Renal pelvis (tissue), 12 donors: Measurements from ENCODE around the gene NEUROG1. TPM values are rescaled to one million over a fixed set of nuclear protein-coding genes. Genes with fewer than 3 reads are reported as not detected.

Experiments used
- DNase-seq: peaks from one replicate; pipeline ENCODE4 v3.0.0-alpha.2; 2013
- long read RNA-seq, 16 experiments: transcript quantifications; one replicate each; lab custom pipeline, GENCODE V29; 2026
- polyA plus RNA-seq, 3 donors: library from polyadenylated mRNA; unstranded; fragments of 120-200 nt; gene quantifications; one replicate each; pipeline ENCODE4 v1.2.1, GENCODE V29; 2013; ENCODE audit not compliant: insufficient read length in 3 of 3

Gene NEUROG1
- polyA plus RNA-seq: not detected
- long read RNA-seq, donor 1: 0 reads
- long read RNA-seq, donor 2: 0 reads
- long read RNA-seq, donor 3: 0 reads
- long read RNA-seq, donor 4: 0 reads
- long read RNA-seq, donor 5: 0 reads
- long read RNA-seq, donor 6: 0 reads
- long read RNA-seq, donor 7: 0 reads
- long read RNA-seq, donor 8: 0 reads
- long read RNA-seq, donor 9: 0 reads
- long read RNA-seq, donor 10: 0 reads
- long read RNA-seq, donor 11: 0 reads
- long read RNA-seq, donor 12: 0 reads
- long read RNA-seq, donor 13: 0 reads
- long read RNA-seq, donor 14: 0 reads
- long read RNA-seq, donor 15: 0 reads
- long read RNA-seq, donor 16: 0 reads

DNA sequence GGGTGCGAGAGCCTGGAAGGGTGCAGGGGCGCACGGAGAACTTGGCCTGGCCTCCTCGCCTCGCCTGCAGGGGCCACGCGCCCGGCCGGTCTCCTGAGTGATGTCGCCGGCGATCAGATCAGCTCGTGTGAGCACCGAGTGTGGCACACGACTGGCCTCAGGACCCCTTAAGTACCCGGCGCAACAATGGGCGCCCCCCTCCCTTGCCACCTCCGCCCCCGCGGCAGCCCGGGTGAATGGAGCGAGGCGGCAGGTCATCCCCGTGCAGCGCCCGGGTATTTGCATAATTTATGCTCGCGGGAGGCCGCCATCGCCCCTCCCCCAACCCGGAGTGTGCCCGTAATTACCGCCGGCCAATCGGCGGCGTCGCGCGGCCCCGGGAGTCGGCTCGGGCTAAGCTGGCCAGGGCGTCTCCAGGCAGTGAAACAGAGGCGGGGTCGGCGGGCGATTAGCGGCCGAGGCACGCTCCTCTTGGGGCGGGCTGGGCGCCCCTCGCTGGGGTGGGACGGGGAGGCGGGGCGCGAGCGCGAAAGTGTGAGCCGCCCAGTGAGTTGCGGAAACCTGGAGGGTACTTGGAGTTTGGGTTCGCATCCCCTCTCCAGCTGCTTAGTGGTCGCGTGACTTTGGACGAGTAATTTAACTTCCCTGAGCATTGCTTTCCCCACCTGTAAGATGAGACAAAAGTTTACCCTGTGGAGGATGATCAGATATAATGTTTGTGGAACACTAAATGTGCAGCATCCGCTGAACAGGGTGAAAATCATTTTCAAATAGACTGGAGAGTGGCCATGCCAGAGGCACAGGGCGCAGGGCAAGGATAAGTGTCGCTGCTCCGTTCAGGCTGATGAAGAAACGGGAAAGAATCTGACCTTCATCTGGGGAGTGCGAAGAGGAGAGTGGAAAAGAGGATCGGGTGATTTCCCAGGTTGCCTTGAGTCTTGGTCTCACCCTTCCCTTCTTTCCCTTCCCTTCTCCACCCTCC lies at the start of gene NEUROG1:
TSS of gene NEUROG1 (minus strand) at position 145 of the 982 bp plus-strand sequence. CDS start 274 bp downstream, outside the sequence.
- DNase-seq: no peak

DNA sequence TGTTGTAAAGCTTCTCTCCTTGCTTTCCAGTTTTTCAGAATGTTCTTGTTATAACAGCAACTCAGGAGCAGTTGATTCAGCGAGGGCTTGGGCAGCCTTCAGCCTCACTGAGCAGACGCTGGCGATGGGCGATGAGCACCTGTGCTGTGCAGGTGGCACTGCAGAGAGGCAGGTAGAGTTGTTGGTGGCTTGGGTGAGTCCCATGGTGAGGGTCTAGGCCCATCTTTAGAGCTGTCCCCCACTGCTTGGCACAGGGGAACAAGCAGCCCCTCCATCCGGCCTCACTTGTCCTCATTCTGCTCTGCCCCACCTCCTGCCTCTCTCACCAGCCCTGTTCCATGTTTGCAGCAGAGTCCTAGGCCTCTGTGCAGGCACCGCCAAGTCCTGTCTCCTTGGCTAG lies 49.2 kb upstream of the NEUROG1 start:
- no peak for DNase-seq

- DNase-seq: no peak
Measured at GRCh38 chr5:135584276-135584675, 48.5 kb upstream of the NEUROG1 start.

DNA sequence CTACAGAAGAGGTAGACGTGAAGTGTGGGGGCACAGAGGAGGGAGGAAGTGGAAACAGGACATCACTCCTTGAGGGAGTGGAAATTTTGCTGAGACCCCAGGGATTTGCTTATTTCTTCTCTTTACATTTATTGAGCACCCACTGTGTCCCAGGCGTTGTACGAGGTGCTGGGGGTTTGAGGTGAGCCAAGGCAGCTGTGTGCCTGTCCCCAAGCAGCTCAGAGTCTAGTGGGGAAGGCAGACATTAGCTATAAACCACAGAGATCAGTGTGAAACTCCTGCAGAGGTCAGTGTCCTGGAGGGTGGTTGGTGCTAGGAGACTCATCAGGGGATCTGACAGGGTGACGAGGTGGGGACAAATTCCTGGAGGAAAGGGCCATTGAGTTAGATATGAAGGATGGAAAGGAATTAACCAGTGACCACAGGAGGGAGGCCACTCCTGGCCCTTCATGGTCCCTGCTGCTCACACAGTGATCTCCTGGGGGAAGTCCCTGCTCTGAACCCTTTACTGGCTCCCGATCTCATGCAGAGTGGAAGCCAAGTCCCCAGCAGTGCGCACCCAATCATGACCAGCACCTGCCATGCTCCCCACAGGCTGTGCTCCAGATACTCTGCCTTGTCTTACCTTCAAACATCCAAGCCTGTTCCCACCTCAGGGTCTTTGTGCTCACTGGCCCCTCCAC lies 46.5 kb upstream of the NEUROG1 start:
- no peak for DNase-seq

- peak; percentile 38 for DNase-seq
Measured at GRCh38 chr5:135578685-135579341, 43.0 kb upstream of the NEUROG1 start, which contains the start of gene CXCL14. Gene CXCL14, minus strand, starts transcription at chr5:135578991. Its CDS starts 213 bp downstream, at chr5:135578778.

- no peak for DNase-seq
Measured at GRCh38 chr5:135578305-135578684, 42.5 kb upstream of the NEUROG1 start.

DNA sequence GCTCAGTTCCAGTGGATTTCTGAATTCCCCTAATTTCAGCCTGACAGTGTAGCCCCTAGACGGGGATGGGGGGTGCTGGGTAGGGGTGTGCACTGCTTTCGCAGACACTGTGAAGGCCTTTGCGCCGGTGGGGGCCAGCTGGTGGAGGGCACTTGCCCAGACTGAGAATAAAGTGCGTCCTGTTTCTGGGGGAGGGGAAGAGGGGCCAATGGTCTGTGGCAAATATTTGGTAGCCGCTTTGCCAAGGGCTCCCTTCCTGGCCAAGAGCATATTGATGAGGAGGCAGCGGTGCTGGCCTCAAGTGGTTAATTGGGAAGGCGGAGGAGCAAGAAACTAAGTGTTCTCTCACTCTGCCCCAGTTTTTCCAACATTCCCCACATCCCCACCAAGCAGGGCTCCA lies 41.7 kb upstream of the NEUROG1 start:
- DNase-seq: no peak

- DNase-seq: no peak
Measured at GRCh38 chr5:135576075-135576599, 40.4 kb upstream of the NEUROG1 start.

DNA sequence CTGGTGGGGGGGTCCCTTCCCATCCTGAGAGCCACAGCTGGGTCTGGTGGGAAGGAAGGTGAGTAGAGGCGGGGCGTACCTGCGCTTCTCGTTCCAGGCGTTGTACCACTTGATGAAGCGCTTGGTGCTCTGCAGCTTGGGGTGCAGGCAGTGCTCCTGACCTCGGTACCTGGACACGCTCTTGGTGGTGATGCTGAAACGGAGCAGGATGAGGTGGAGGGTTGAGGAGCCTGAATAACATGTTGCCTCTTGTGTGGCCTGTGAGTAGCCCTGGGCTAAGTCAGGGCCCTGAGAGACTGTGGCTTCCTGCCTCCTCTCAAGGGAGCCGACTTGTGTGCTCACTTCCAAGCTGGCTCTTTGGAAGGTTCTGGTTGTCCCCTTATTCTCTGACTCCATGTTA lies 38.7 kb upstream of the NEUROG1 start:
- DNase-seq: no peak

GRCh38 chr5:135571902-135572301 lies 36.1 kb upstream of the NEUROG1 start:
- no peak for DNase-seq

GRCh38 chr5:135571066-135571609 lies 35.4 kb upstream of the NEUROG1 start:
- no peak for DNase-seq

DNA sequence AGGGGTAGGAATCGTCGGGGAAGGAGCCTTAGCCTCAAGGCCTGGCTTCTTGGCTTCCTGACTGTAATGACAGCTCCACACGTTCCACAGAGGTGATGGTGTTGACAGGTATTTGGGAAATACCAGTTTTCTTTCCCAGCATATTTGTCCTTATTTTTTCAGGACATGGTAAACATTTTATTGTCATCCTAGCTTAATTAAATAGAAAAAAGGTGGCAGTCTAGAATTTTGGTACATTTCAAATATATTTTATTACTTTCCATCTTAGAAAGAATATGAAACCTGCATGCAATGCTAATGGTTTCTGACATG lies 34.6 kb upstream of the NEUROG1 start:
- DNase-seq: no peak

GRCh38 chr5:135569755-135570452 lies 34.1 kb upstream of the NEUROG1 start:
- no peak for DNase-seq

DNA sequence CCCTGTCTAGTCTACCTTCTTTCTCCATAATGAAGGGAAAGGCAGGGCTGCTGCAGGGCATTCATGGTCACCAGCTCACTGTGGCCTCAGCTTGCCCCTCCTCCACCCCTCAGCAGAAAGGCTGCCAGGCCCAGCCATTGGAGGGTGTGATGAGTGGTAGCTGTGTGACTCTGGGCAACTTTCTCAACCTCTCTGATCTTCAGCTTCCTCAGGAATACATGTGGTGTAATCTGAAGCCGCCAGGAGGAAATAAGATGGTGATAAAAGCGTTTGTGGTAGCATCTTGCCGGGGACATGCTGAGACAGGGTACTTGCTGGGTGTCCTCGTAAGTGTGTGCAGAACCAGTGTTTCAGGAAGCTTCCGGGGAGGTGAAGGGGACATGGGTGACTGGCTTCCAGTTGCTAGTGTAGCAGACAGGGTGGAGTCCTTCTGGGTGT lies 33.2 kb upstream of the NEUROG1 start:
- no peak for DNase-seq

DNA sequence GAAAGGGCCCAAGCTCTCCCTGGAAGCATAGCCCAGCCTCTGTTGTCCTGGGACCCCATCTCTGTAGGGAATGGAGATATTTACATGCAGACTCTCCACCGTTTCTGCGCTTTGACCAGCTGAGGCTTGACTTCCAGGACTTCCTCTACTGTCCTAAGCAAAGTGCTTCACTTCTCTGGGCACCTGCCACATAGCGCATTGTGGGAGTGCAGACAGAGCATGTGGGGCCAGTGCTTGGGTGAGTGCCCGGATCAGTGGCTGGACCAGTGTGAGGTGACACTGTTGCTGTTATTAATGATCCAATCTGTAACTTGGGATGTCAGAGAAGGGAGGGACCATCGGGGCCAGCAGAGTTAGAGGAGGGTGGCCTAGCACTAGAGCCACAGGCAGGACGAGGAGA lies 32.5 kb upstream of the NEUROG1 start:
- DNase-seq: no peak

DNA sequence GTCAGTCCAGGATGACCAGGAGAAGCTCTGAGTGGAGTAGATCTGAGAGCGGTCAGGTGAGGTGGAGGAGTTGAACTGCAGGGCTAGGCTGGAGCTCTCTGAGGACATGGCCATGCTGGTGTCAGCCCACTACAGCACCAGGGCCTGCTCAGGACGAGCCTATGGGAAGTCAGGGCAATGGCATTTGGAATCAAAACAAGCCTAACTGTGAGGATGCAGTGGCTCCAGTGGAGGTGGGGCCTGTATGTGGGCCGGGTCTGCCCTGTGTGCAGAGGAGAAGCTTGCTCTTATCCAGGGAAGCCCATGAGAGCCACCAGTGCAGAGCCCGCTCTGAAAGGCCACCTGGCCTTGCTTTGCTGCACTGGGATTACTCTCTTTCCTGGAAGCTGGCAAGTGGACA lies 31.9 kb upstream of the NEUROG1 start:
- no peak for DNase-seq

- DNase-seq: no peak
Measured at GRCh38 chr5:135566422-135567400, 30.9 kb upstream of the NEUROG1 start.

DNA sequence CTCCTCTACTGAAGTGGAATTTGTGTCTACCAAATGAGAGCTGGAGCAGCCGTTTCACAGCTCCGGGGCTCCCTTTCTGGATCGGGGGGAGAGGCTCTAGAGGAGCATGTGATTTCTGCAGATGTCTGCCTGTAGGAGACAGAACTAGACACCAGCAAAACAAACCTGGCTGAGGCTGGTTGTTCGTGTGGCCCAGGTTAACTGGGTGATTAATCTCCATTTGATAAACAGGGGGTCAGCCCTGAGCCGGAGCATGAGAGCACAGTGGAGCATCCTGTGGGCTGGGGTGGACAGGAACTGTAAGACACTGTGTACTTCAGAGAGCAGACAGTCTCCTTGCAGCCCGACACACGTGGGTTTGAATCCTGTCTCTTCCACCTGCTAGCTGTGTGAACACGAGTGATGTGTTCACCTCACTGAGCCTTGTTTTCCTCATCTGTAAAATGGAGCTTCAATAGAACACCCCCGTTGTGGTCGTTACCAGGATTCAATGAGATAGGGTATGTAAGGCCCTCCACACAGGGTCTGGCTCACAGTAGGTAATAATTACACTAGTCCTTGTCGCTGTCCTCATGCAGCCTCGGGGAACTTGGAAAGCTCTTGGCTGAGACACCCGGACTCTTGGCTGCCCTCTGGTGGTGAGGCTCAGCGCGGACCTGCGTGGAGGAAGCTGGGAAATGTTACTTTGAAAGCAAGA lies 30.1 kb upstream of the NEUROG1 start:
- no peak for DNase-seq

DNA sequence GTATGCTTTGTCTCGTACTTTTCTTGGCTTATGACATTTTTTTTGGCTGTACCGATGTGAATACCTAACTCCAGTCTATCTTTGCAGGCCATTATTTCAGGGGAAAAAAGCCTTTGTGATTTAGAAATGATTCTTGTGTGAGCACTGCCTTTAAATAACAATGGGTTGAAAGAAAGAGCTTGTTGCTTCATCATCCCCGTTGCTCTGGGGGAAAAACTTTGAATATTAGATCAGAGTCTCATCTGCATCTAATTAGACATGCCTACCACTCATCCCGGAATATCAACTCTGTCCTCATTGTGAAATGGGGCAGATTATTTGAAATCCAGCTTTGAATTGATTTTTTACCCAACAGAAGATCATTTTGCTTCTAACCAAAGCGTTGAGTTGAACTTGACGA lies 29.5 kb upstream of the NEUROG1 start:
- DNase-seq: no peak
